GM12878 (cell line): Measurements from ENCODE around the gene MYH9. TPM values are rescaled to one million over a fixed set of nuclear protein-coding genes. Genes with fewer than 3 reads are reported as not detected.

ENCODE experiments used
- CHD2 ChIP-seq: IDR thresholded peaks from 2 replicates; pipeline ENCODE4 v1.6.1; 2011; ENCODE audit warnings: low read depth, low read length, improper control_type of control experiment, borderline replicate concordance
- CREM ChIP-seq: IDR thresholded peaks from 2 replicates; pipeline ENCODE4 v1.6.1; 2014; ENCODE audit warnings: antibody characterized with exemption, low read depth
- CUX1 ChIP-seq: IDR thresholded peaks from 2 replicates; pipeline ENCODE4 v1.6.1; 2012; ENCODE audit warnings: improper control_type of control experiment, low read depth, low read length; ENCODE audit not compliant: insufficient replicate concordance
- EP300 ChIP-seq, 2 experiments: fragments of 150-350 bp in 1 of 2; IDR thresholded peaks; 2 replicates each; pipeline ENCODE4 v1.6.1; 2011 to 2012; ENCODE audit warnings: low read depth in 2 of 2, low read length in 2 of 2, borderline replicate concordance in 1 of 2, improper control_type of control experiment in 1 of 2, inconsistent platforms in 1 of 2; ENCODE audit not compliant: control insufficient read depth in 1 of 2
- ESRRA ChIP-seq: IDR thresholded peaks from 2 replicates; pipeline ENCODE4 v1.6.1; 2012; ENCODE audit warnings: mild to moderate bottlenecking, low read length, improper control_type of control experiment
- ETV6 ChIP-seq, 2 experiments: fragments of 450-650 bp in 1 of 2; IDR thresholded peaks in 1 of 2; conservative IDR thresholded peaks in 1 of 2; 2 replicates each; pipeline ENCODE4 v1.6.1; 2014; ENCODE audit warnings: antibody characterized with exemption in 1 of 2, borderline replicate concordance in 1 of 2, low read depth in 1 of 2, mild to moderate bottlenecking in 1 of 2, moderate library complexity in 1 of 2
- IKZF2 ChIP-seq, 2 experiments: fragments of 450-650 bp; IDR thresholded peaks; 2 replicates each; pipeline ENCODE4 v1.6.1; 2017; ENCODE audit warnings: mild to moderate bottlenecking in 2 of 2, moderate library complexity in 2 of 2
- JUNB ChIP-seq: IDR thresholded peaks from 2 replicates; pipeline ENCODE4 v1.6.1; 2016; ENCODE audit warnings: antibody characterized with exemption, mild to moderate bottlenecking
- KAT2A ChIP-seq: conservative IDR thresholded peaks from 2 replicates; pipeline ENCODE4 v1.6.1; 2011; ENCODE audit warnings: low read depth, low read length; ENCODE audit not compliant: control insufficient read depth
- MLLT1 ChIP-seq: fragments of 450-650 bp; IDR thresholded peaks from 2 replicates; pipeline ENCODE4 v1.6.1; 2016; ENCODE audit warnings: mild to moderate bottlenecking
- NFIC ChIP-seq: IDR thresholded peaks from 2 replicates; pipeline ENCODE4 v1.6.1; 2012; ENCODE audit warnings: low read depth, mild to moderate bottlenecking, inconsistent platforms, low read length, moderate library complexity
- NFXL1 ChIP-seq: fragments of 450-650 bp; IDR thresholded peaks from 2 replicates; pipeline ENCODE4 v1.6.1; 2017; ENCODE audit warnings: antibody characterized with exemption, mild to moderate bottlenecking, borderline replicate concordance
- NFYB ChIP-seq: IDR thresholded peaks from 2 replicates; pipeline ENCODE4 v1.6.1; 2011; ENCODE audit warnings: low read depth, mild to moderate bottlenecking, low read length, improper control_type of control experiment, moderate library complexity; ENCODE audit not compliant: insufficient read depth
- POLR2A ChIP-seq: IDR thresholded peaks from 2 replicates; pipeline ENCODE4 v1.6.1; 2011; ENCODE audit warnings: low read depth, mild to moderate bottlenecking, low read length
- POLR2AphosphoS5 ChIP-seq: IDR thresholded peaks from 2 replicates; pipeline ENCODE4 v1.6.1; 2011; ENCODE audit warnings: mild to moderate bottlenecking, low read length, inconsistent platforms
- POU2F2 ChIP-seq: IDR thresholded peaks from 3 replicates; pipeline ENCODE4 v1.6.1; 2011; ENCODE audit warnings: low read depth, mild to moderate bottlenecking, low read length, borderline replicate concordance
- RAD21 ChIP-seq: IDR thresholded peaks from 2 replicates; pipeline ENCODE4 v1.6.1; 2011; ENCODE audit warnings: mild to moderate bottlenecking, low read depth, low read length, moderate library complexity; ENCODE audit not compliant: insufficient read depth
- RAD51 ChIP-seq: fragments of 450-650 bp; IDR thresholded peaks from 2 replicates; pipeline ENCODE4 v1.6.1; 2016; ENCODE audit warnings: moderate library complexity, mild to moderate bottlenecking, inconsistent platforms
- SKIL ChIP-seq: fragments of 450-650 bp; IDR thresholded peaks from 2 replicates; pipeline ENCODE4 v1.6.1; 2017; ENCODE audit warnings: mild to moderate bottlenecking, low read depth, inconsistent platforms; ENCODE audit not compliant: poor library complexity, severe bottlenecking
- SMC3 ChIP-seq: IDR thresholded peaks from 2 replicates; pipeline ENCODE4 v1.6.1; 2011; ENCODE audit warnings: low read length, improper control_type of control experiment, borderline replicate concordance
- SREBF2 ChIP-seq: IDR thresholded peaks from 2 replicates; pipeline ENCODE4 v1.6.1; 2012; ENCODE audit warnings: mild to moderate bottlenecking, low read length
- TAF1 ChIP-seq: IDR thresholded peaks from 2 replicates; pipeline ENCODE4 v1.6.1; 2011; ENCODE audit warnings: mild to moderate bottlenecking, low read depth, low read length, borderline replicate concordance
- TBL1XR1 ChIP-seq: IDR thresholded peaks from 2 replicates; pipeline ENCODE4 v1.6.1; 2012; ENCODE audit warnings: low read depth, low read length, improper control_type of control experiment
- TCF7 ChIP-seq: IDR thresholded peaks from 2 replicates; pipeline ENCODE4 v1.6.1; 2014; ENCODE audit warnings: antibody characterized with exemption, borderline replicate concordance
- polyA plus RNA-seq, 11 experiments: library from polyadenylated mRNA; depleted of rRNA in 4 of 11; unstranded in 6 of 11; stranded (reverse) in 5 of 11; fragments of >200 nt; fragmentation: Nextera tagmentation in 4 of 11; fragmentation: Illumina TruSeq in 1 of 11; extraction: Ambion mirVana in 4 of 11; extraction: Trizol in 1 of 11; gene quantifications; 1 replicate in 1 of 11; 2 replicates in 10 of 11; pipeline versions ENCODE4 v1.2.1 to v1.2.3, GENCODE V29; 2011 to 2016; ENCODE audit warnings: inconsistent platforms in 2 of 11, missing spikeins in 2 of 11, low read depth in 1 of 11
- total RNA-seq, 4 experiments: library from RNA; depleted of rRNA in 3 of 4; stranded (reverse); fragments of >200 nt in 3 of 4; fragmentation: Illumina TruSeq in 1 of 4; extraction: Trizol in 1 of 4; gene quantifications; 2 replicates each; pipeline versions ENCODE4 v1.2.1 to v1.2.3, GENCODE V29; 2013 to 2021

Gene MYH9
- total and polyA plus RNA-seq, 10 of the 15 experiments (the other 5 are each of a cell fraction or from before 2014, with no cell fraction given), result 5.1 to 525 (median 145) TPM

- TF ChIP-seq EP300 (IDR thresholded peaks at IDR 0.05; ENCODE audit: borderline replicate concordance in 1 of 2, control insufficient read depth in 1 of 2, low read depth in 2 of 2, low read length in 2 of 2) (peak in 1 of 2 experiments; percentile 50; a peak in 1 of 4 replicates), TBL1XR1 (no peak), SREBF2 (no peak), RAD21 (peak; percentile 12; the same call in 1 of the 2 replicates), JUNB (peak; percentile 58), POU2F2 (no peak), CUX1 (no peak), NFIC (no peak), CREM (peak; percentile 98), CHD2 (peak; percentile 63), RAD51 (no peak), SMC3 (no peak), TCF7 (no peak), NFXL1 (no peak), ETV6 (conservative IDR thresholded peaks at IDR 0.05 in 1 of 2, IDR thresholded peaks at IDR 0.05 in 1 of 2; ENCODE audit: borderline replicate concordance in 1 of 2, low read depth in 1 of 2) (no peak), MLLT1 (no peak), TAF1 (no peak), POLR2AphosphoS5 (0 out of 2 replicates have a peak, but pooled peaks have one; percentile 43), IKZF2 (IDR thresholded peaks at IDR 0.05) (no peak; a peak in 1 of 4 replicates), SKIL (no peak), NFYB (no peak), ESRRA (0 out of 2 replicates have a peak, but pooled peaks have one; percentile 47), KAT2A (no peak), POLR2A (0 out of 2 replicates have a peak, but pooled peaks have one; percentile 33)
Measured at GRCh38 chr22:36365020-36365411, 22.8 kb downstream of the MYH9 start (continued).
